Mononuclear cell (primary cell): Measurements from ENCODE around the gene PLK3. TPM values are rescaled to one million over a fixed set of nuclear protein-coding genes. Genes with fewer than 3 reads are reported as not detected.
"Not testable (repeated sequence)": the region's sequence is repeated elsewhere in the genome, so short reads cannot be mapped to it uniquely, and the experiment has no call there.

Experiments
- H3K27me3 ChIP-seq: 2 replicates; pipeline ENCODE4 v1.6.0; 2011; ENCODE audit warnings: low read length, control low read depth; ENCODE audit not compliant: insufficient read depth
- H3K4me1 ChIP-seq: 2 replicates; pipeline ENCODE4 v1.5.1; 2011; ENCODE audit warnings: mild to moderate bottlenecking, low read length, control low read depth; ENCODE audit not compliant: insufficient read depth
- H3K4me3 ChIP-seq: 2 replicates; pipeline ENCODE4 v1.5.1; 2011; ENCODE audit warnings: mild to moderate bottlenecking, low read length, moderate library complexity
- H3K9me3 ChIP-seq: 2 replicates; pipeline ENCODE4 v1.5.1; 2011; ENCODE audit warnings: low read depth, mild to moderate bottlenecking, control low read depth, low read length
- total RNA-seq: library from RNA; depleted of rRNA; stranded (reverse); fragments of >200 nt; gene quantifications from one replicate; pipeline ENCODE4 v1.2.3, GENCODE V29; 2012

Gene PLK3
- total RNA-seq, 1 donor, result 224 TPM

GRCh38 chr1:44802306-44803061, 2.3 kb downstream of the PLK3 start:
- Histone ChIP-seq H3K4me3 (peak overlapping the region; percentile 87), H3K4me1 (peaks cover 57% of the 10 kb centered on the region)

GRCh38 chr1:44803062-44803311, 2.8 kb downstream of the PLK3 start:
- peaks cover 62% of the 10 kb centered on the region for H3K4me1 ChIP-seq
- no peak overlapping the region for H3K4me3 ChIP-seq
- H3K27me3 ChIP-seq, result no peaks in the 10 kb centered on the region
- H3K9me3 ChIP-seq, result no peaks in the 10 kb centered on the region

More at GRCh38 chr1:44802306-44803061, 2.3 kb downstream of the PLK3 start:
- no peaks in the 10 kb centered on the region for H3K9me3 ChIP-seq
- no peaks in the 10 kb centered on the region for H3K27me3 ChIP-seq

- H3K27me3 ChIP-seq, result no peaks in the 10 kb centered on the region
- no peak overlapping the region for H3K4me3 ChIP-seq
- peaks cover 67% of the 10 kb centered on the region for H3K4me1 ChIP-seq
- no peaks in the 10 kb centered on the region for H3K9me3 ChIP-seq
These were observed 3.3 kb downstream of the PLK3 start for GRCh38 chr1:44803312-44804095.

GRCh38 chr1:44805311-44806024, 5.3 kb downstream of the PLK3 start:
- no peaks in the 10 kb centered on the region for H3K27me3 ChIP-seq
- peaks cover 77% of the 10 kb centered on the region for H3K4me1 ChIP-seq
- no peak overlapping the region for H3K4me3 ChIP-seq
- no peaks in the 10 kb centered on the region for H3K9me3 ChIP-seq

GRCh38 chr1:44806025-44806703, 6.0 kb downstream of the PLK3 start:
- H3K9me3 ChIP-seq, result no peaks in the 10 kb centered on the region
- H3K4me1 ChIP-seq, result peaks cover 78% of the 10 kb centered on the region
- H3K4me3 ChIP-seq, result no peak overlapping the region
- H3K27me3 ChIP-seq, result no peaks in the 10 kb centered on the region

- Histone ChIP-seq H3K4me3 (no peak within 1 kb of the TSS), H3K27me3 (no peaks in the 10 kb centered on the region), H3K4me1 (peaks cover 79% of the 10 kb centered on the region), H3K9me3 (no peaks in the 10 kb centered on the region)
These were observed 6.7 kb downstream of the PLK3 start, which contains the start of gene DYNLT4 for GRCh38 chr1:44806704-44807363. Gene DYNLT4 (minus strand): TSS chr1:44807351. CDS start chr1:44806668, 683 bp downstream.

GRCh38 chr1:44807364-44808062, 7.3 kb downstream of the PLK3 start:
- H3K9me3 ChIP-seq, result no peaks in the 10 kb centered on the region
- no peak overlapping the region for H3K4me3 ChIP-seq
- no peaks in the 10 kb centered on the region for H3K27me3 ChIP-seq
- peaks cover 72% of the 10 kb centered on the region for H3K4me1 ChIP-seq

- Histone ChIP-seq H3K27me3 (no peaks in the 10 kb centered on the region), H3K9me3 (no peaks in the 10 kb centered on the region), H3K4me1 (peaks cover 70% of the 10 kb centered on the region), H3K4me3 (no peak within 1 kb of the TSS)
These were observed 8.1 kb downstream of the PLK3 start, which contains the start of gene BTBD19 for GRCh38 chr1:44808063-44808937. Gene BTBD19 (plus strand): TSS chr1:44808523. CDS start chr1:44808821, 298 bp downstream.

- Histone ChIP-seq H3K4me3 (no peak overlapping the region), H3K4me1 (peaks cover 75% of the 10 kb centered on the region), H3K9me3 (no peaks in the 10 kb centered on the region), H3K27me3 (no peaks in the 10 kb centered on the region)
These were observed 9.1 kb downstream of the PLK3 start for GRCh38 chr1:44808938-44809917.

GRCh38 chr1:44810101-44810761, 10.1 kb downstream of the PLK3 start:
- Histone ChIP-seq H3K27me3 (no peaks in the 10 kb centered on the region), H3K4me3 (no peak overlapping the region), H3K9me3 (no peaks in the 10 kb centered on the region), H3K4me1 (peaks cover 85% of the 10 kb centered on the region)

- H3K4me1 ChIP-seq, result peaks cover 87% of the 10 kb centered on the region
- not testable (repeated sequence) for H3K4me3 ChIP-seq, H3K27me3 ChIP-seq, H3K9me3 ChIP-seq
These were observed 10.6 kb downstream of the PLK3 start for GRCh38 chr1:44810762-44811105.

GRCh38 chr1:44811234-44811633, 11.1 kb downstream of the PLK3 start:
- no peaks in the 10 kb centered on the region for H3K9me3 ChIP-seq
- H3K4me1 ChIP-seq, result peaks cover 82% of the 10 kb centered on the region
- H3K4me3 ChIP-seq, result no peak overlapping the region
- H3K27me3 ChIP-seq, result no peaks in the 10 kb centered on the region
